T-helper 9 cell (primary cell): Measurements from ENCODE around the gene NPW.
A peak's percentile ranks its signal among the peaks of the same experiment; 100 is the strongest.
"Not testable (repeated sequence)": the region's sequence is repeated elsewhere in the genome, so short reads cannot be mapped to it uniquely, and the experiment has no call there.

Experiments
- DNase-seq: peaks from one replicate; pipeline ENCODE4 v3.0.0-alpha.2; 2020

Gene NPW

GRCh38 chr16:2002406-2003230 lies 17.0 kb upstream of the NPW start:
- DNase-seq, result no peak

- no peak for DNase-seq
Observed at GRCh38 chr16:2003231-2003826, 16.3 kb upstream of the NPW start.

- DNase-seq, result peak; percentile 85
Observed at GRCh38 chr16:2003827-2004641, 15.6 kb upstream of the NPW start.

GRCh38 chr16:2004795-2005517 lies 14.6 kb upstream of the NPW start:
- DNase-seq, result no peak

- DNase-seq, result no peak
Observed at GRCh38 chr16:2005646-2006045, 13.9 kb upstream of the NPW start.

- DNase-seq, result no peak
Observed at GRCh38 chr16:2006317-2006716, 13.3 kb upstream of the NPW start.

GRCh38 chr16:2007081-2007836 lies 12.3 kb upstream of the NPW start:
- DNase-seq, result no peak

- no peak for DNase-seq
Observed at GRCh38 chr16:2008009-2008526, 11.5 kb upstream of the NPW start.

GRCh38 chr16:2008631-2009163 lies 10.9 kb upstream of the NPW start:
- DNase-seq, result no peak

GRCh38 chr16:2009164-2009711 lies 10.3 kb upstream of the NPW start:
- DNase-seq, result no peak

GRCh38 chr16:2009791-2010510 lies 9.6 kb upstream of the NPW start, which contains the start of gene ZNF598:
ZNF598 (minus strand) TSS chr16:2009821.
- peak; percentile 69 for DNase-seq

GRCh38 chr16:2011726-2012125 lies 7.9 kb upstream of the NPW start:
- DNase-seq, result not testable (repeated sequence)

GRCh38 chr16:2013527-2013926 lies 6.1 kb upstream of the NPW start:
- no peak for DNase-seq

- DNase-seq, result no peak
Observed at GRCh38 chr16:2015117-2015946, 4.3 kb upstream of the NPW start.

- DNase-seq, result no peak
Observed at GRCh38 chr16:2015947-2016208, 3.7 kb upstream of the NPW start.

GRCh38 chr16:2016407-2016922 lies 3.1 kb upstream of the NPW start:
- DNase-seq, result no peak

- DNase-seq, result no peak
Observed at GRCh38 chr16:2019921-2020831, 591 bp downstream of the NPW start.

GRCh38 chr16:2022723-2023091 lies 3.1 kb downstream of the NPW start:
- no peak for DNase-seq
